DND-41 (cell line): ENCODE measurements around the gene TMCO5A.

Experiments
- ATAC-seq: fragments of 200-7000 bp; cut with Tn5 transposase; 3 replicates; pipeline ENCODE4 v1.9.1; 2021; ENCODE audit warnings: low read depth; ENCODE audit not compliant: insufficient read depth
- DNase-seq: peaks from one replicate; pipeline ENCODE4 v3.0.0-alpha.2; 2020
- H2AFZ ChIP-seq: 2 replicates; pipeline ENCODE4 v1.6.0; 2012; ENCODE audit warnings: low read depth, low read length
- H3K27ac ChIP-seq: 2 replicates; pipeline ENCODE4 v1.5.1; 2012; ENCODE audit warnings: low read length, inconsistent platforms
- H3K27me3 ChIP-seq: fragments of 200-600 bp; sonication (generic); 2 replicates; pipeline ENCODE4 v1.6.0; 2012; ENCODE audit warnings: low read length, mild to moderate bottlenecking, inconsistent platforms; ENCODE audit not compliant: insufficient read depth, poor library complexity
- H3K36me3 ChIP-seq: 2 replicates; pipeline ENCODE4 v1.5.1; 2012; ENCODE audit warnings: low read length, inconsistent platforms; ENCODE audit not compliant: insufficient read depth
- H3K4me1 ChIP-seq: 2 replicates; pipeline ENCODE4 v1.5.1; 2012; ENCODE audit warnings: mild to moderate bottlenecking, low read length; ENCODE audit not compliant: insufficient read depth
- H3K4me2 ChIP-seq: 2 replicates; pipeline ENCODE4 v1.6.0; 2012; ENCODE audit warnings: mild to moderate bottlenecking, moderate library complexity, low read length, inconsistent platforms; ENCODE audit not compliant: insufficient read depth
- H3K4me3 ChIP-seq, 2 experiments: fragments of 200-600 bp in 1 of 2; shearing (Covaris generic) in 1 of 2; 2 replicates each; pipeline ENCODE4 v1.5.1; 2012 to 2016; ENCODE audit warnings: inconsistent platforms in 2 of 2, low read length in 2 of 2, mild to moderate bottlenecking in 2 of 2, low read depth in 1 of 2, moderate library complexity in 1 of 2
- H3K79me2 ChIP-seq: 2 replicates; pipeline ENCODE4 v1.6.0; 2012; ENCODE audit warnings: low read length, inconsistent platforms; ENCODE audit not compliant: insufficient read depth
- H3K9ac ChIP-seq: 2 replicates; pipeline ENCODE4 v1.6.0; 2012; ENCODE audit warnings: low read depth, mild to moderate bottlenecking, inconsistent platforms, low read length, moderate library complexity
- H3K9me3 ChIP-seq: 2 replicates; pipeline ENCODE4 v1.5.1; 2012; ENCODE audit warnings: low read length, moderate library complexity, mild to moderate bottlenecking, inconsistent platforms; ENCODE audit not compliant: insufficient read depth, severe bottlenecking
- H4K20me1 ChIP-seq: 2 replicates; pipeline ENCODE4 v1.6.0; 2012; ENCODE audit warnings: low read length; ENCODE audit not compliant: insufficient read depth
- CTCF ChIP-seq: IDR thresholded peaks from 2 replicates; pipeline ENCODE4 v1.5.1; 2012; ENCODE audit warnings: borderline replicate concordance, low read length, moderate library complexity, mild to moderate bottlenecking; ENCODE audit not compliant: poor library complexity, severe bottlenecking; ENCODE audit errors: extremely low read depth
- EZH2 ChIP-seq: IDR thresholded peaks from 3 replicates; pipeline ENCODE4 v1.6.1; 2012; ENCODE audit warnings: borderline replicate concordance, low read depth, mild to moderate bottlenecking, moderate library complexity, low read length, inconsistent platforms; ENCODE audit not compliant: severe bottlenecking

TMCO5A gene

GRCh38 chr15:37902126-37902525 lies 32.3 kb upstream of the TMCO5A start:
- no peak for DNase-seq
- no peaks in the 10 kb centered on the region for H3K9me3 ChIP-seq
- H3K27me3 ChIP-seq, result peaks cover 3% of the 10 kb centered on the region
- no peaks in the 10 kb centered on the region for H4K20me1 ChIP-seq
- H3K36me3 ChIP-seq, result no peaks in the 10 kb centered on the region
- no peak overlapping the region for H3K4me2 ChIP-seq
- no peak overlapping the region for H2AFZ ChIP-seq
- ATAC-seq, result no peak
- TF ChIP-seq CTCF, result no peak
- no peak overlapping the region for H3K27ac ChIP-seq
- H3K79me2 ChIP-seq, result no peaks in the 10 kb centered on the region
- no peaks in the 10 kb centered on the region for H3K4me1 ChIP-seq
- H3K9ac ChIP-seq, result no peak overlapping the region
- H3K4me3 ChIP-seq, result no peak overlapping the region

DNA sequence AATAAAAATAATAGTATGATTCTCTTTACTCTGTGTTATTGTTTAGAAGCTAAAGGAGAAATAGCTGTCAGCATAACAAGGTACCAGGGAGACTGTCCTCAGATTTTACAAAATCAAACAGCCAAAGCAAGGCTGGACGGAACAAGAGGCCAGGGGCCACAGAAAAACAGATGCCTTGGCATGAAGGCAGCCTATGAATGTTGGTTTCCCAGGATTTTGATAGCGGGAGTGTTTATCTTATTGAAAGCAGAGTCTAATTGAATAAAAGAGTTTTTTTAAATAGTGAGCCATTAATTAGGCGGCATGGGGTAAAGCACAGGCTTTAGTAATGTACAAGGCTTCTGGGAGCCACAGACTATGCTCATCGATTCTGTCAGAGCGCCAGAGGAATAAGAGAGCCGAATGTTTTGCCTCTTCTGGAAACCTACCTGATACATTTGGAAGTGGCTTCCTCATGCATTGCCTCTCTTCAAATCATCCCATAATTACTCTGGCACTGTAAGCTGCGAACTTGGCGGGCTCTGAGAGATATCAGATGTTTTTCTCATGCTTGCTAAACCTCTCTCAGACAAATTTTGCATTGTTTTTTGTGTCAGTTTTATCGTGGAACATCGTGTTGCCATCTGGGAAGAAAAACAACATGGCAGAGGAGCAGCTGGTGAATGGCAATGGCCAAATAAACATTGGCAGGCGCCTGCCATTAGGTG lies 30.4 kb upstream of the TMCO5A start:
- TF ChIP-seq CTCF (no peak), EZH2 (no peak)
- Histone ChIP-seq H3K36me3 (no peaks in the 10 kb centered on the region), H3K4me2 (no peak overlapping the region), H2AFZ (no peak overlapping the region), H3K79me2 (no peaks in the 10 kb centered on the region), H3K9me3 (no peaks in the 10 kb centered on the region), H4K20me1 (no peaks in the 10 kb centered on the region), H3K4me3 (no peak overlapping the region), H3K27ac (no peak overlapping the region), H3K27me3 (peaks cover 3% of the 10 kb centered on the region), H3K4me1 (no peaks in the 10 kb centered on the region), H3K9ac (no peak overlapping the region)
- DNase-seq (no peak), ATAC-seq (no peak)

DNA sequence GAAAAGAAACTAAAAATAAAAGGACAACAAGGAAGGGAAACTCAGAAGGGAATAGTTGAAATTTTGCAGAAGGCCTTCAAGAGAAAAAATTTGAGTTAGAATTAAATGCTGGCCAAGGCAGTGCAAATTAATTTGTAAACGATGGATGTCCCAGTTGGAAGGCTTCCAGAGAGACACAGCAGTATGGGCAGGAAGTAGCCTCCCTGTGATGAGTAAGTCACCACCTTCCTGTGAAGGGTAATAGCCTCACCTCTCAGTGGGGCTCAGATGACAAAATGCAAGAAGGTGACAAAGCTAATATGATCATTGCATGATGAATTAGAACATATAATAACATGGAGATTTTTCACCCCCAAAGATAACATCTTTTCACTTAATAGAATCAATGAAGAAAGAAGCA lies 27.3 kb upstream of the TMCO5A start:
- H3K79me2 ChIP-seq, result no peaks in the 10 kb centered on the region
- no peaks in the 10 kb centered on the region for H3K27me3 ChIP-seq
- H4K20me1 ChIP-seq, result no peaks in the 10 kb centered on the region
- H3K9ac ChIP-seq, result no peak overlapping the region
- no peak for ATAC-seq
- no peaks in the 10 kb centered on the region for H3K36me3 ChIP-seq
- no peak overlapping the region for H2AFZ ChIP-seq
- no peak overlapping the region for H3K4me3 ChIP-seq
- H3K9me3 ChIP-seq, result no peaks in the 10 kb centered on the region
- H3K4me1 ChIP-seq, result no peaks in the 10 kb centered on the region
- TF ChIP-seq CTCF (no peak), EZH2 (no peak)
- H3K4me2 ChIP-seq, result no peak overlapping the region
- DNase-seq, result no peak
- H3K27ac ChIP-seq, result no peak overlapping the region
